A204.1 (cell line): Measurements from ENCODE around the gene KCNIP1.
"Not testable (repeated sequence)": the region's sequence is repeated elsewhere in the genome, so short reads cannot be mapped to it uniquely, and the experiment has no call there.

Source experiments
- FAIRE-seq: peaks from 2 replicates; lab custom pipeline; 2012; peaks lifted over from hg19 to GRCh38; lab: Jason Lieb, UNC

KCNIP1 gene

GRCh38 chr5:170537451-170538095 is 33.8 kb downstream of the KCNIP1 start:
- no peak for FAIRE-seq

GRCh38 chr5:170538096-170538465 is 34.3 kb downstream of the KCNIP1 start:
- FAIRE-seq, result no peak

GRCh38 chr5:170538696-170539586 is 35.1 kb downstream of the KCNIP1 start:
- no peak for FAIRE-seq

GRCh38 chr5:170540271-170540670 is 36.5 kb downstream of the KCNIP1 start:
- no peak for FAIRE-seq

- FAIRE-seq, result no peak
These were observed 37.4 kb downstream of the KCNIP1 start for GRCh38 chr5:170541146-170541769.

- FAIRE-seq, result no peak
These were observed 39.0 kb downstream of the KCNIP1 start for GRCh38 chr5:170542691-170543293.

- no peak for FAIRE-seq
These were observed 41.5 kb downstream of the KCNIP1 start for GRCh38 chr5:170545313-170545712.

GRCh38 chr5:170545811-170546210 is 42.0 kb downstream of the KCNIP1 start:
- FAIRE-seq, result no peak

GRCh38 chr5:170546282-170546681 is 42.5 kb downstream of the KCNIP1 start:
- no peak for FAIRE-seq

GRCh38 chr5:170550382-170550781 is 46.6 kb downstream of the KCNIP1 start:
- not testable (repeated sequence) for FAIRE-seq

GRCh38 chr5:170551076-170551475 is 47.3 kb downstream of the KCNIP1 start:
- no peak for FAIRE-seq

GRCh38 chr5:170551622-170552021 is 47.8 kb downstream of the KCNIP1 start:
- no peak for FAIRE-seq

- FAIRE-seq, result no peak
These were observed 48.8 kb downstream of the KCNIP1 start for GRCh38 chr5:170552621-170553115.

- no peak for FAIRE-seq
These were observed 49.4 kb downstream of the KCNIP1 start for GRCh38 chr5:170553218-170553617.

- FAIRE-seq, result no peak
These were observed 50.9 kb downstream of the KCNIP1 start for GRCh38 chr5:170554521-170555267.

- FAIRE-seq, result no peak
These were observed 53.5 kb downstream of the KCNIP1 start for GRCh38 chr5:170557314-170557713.

GRCh38 chr5:170559296-170559695 is 55.5 kb downstream of the KCNIP1 start:
- FAIRE-seq, result no peak

- no peak for FAIRE-seq
These were observed 57.1 kb downstream of the KCNIP1 start for GRCh38 chr5:170560938-170561337.

GRCh38 chr5:170562166-170562874 is 58.5 kb downstream of the KCNIP1 start:
- FAIRE-seq, result no peak

GRCh38 chr5:170562875-170563228 is 59.0 kb downstream of the KCNIP1 start:
- no peak for FAIRE-seq

GRCh38 chr5:170563824-170564567 is 60.2 kb downstream of the KCNIP1 start:
- no peak for FAIRE-seq
